Daoy (cell line): Measurements from ENCODE around the gene STX8. TPM values are rescaled to one million over a fixed set of nuclear protein-coding genes. Genes with fewer than 3 reads are reported as not detected.
"Not testable (repeated sequence)": the region's sequence is repeated elsewhere in the genome, so short reads cannot be mapped to it uniquely, and the experiment has no call there.

ENCODE experiments used
- DNase-seq: peaks from one replicate; pipeline ENCODE4 v3.0.0-alpha.2; 2015; ENCODE audit warnings: low read depth
- total RNA-seq: library from RNA; depleted of rRNA; stranded (reverse); fragments of >200 nt; shearing (Covaris generic); gene quantifications from 2 replicates; pipeline ENCODE4 v1.2.3, GENCODE V29; 2014

STX8 gene
- total RNA-seq, 1 experiment from 2014 or later: 76.9 TPM

GRCh38 chr17:9401434-9401833, 174.2 kb downstream of the STX8 start:
- DNase-seq: peak; percentile 20

- peak; percentile 86 for DNase-seq
Measured at GRCh38 chr17:9389111-9389527, 186.5 kb downstream of the STX8 start.

- DNase-seq: peak; percentile 82
Measured at GRCh38 chr17:9386401-9386800, 189.2 kb downstream of the STX8 start.

- DNase-seq: no peak
Measured at GRCh38 chr17:9383826-9384225, 191.8 kb downstream of the STX8 start.

- no peak for DNase-seq
Measured at GRCh38 chr17:9382626-9383025, 193.0 kb downstream of the STX8 start.

GRCh38 chr17:9381068-9381467, 194.6 kb downstream of the STX8 start:
- DNase-seq: no peak

- no peak for DNase-seq
Measured at GRCh38 chr17:9380361-9380760, 195.3 kb downstream of the STX8 start.

GRCh38 chr17:9376177-9376576, 199.4 kb downstream of the STX8 start:
- not testable (repeated sequence) for DNase-seq

- peak; percentile 81 for DNase-seq
Measured at GRCh38 chr17:9371019-9371418, 204.6 kb downstream of the STX8 start.

GRCh38 chr17:9370467-9370866, 205.2 kb downstream of the STX8 start:
- DNase-seq: no peak

- no peak for DNase-seq
Measured at GRCh38 chr17:9368631-9369030, 207.0 kb downstream of the STX8 start.

GRCh38 chr17:9367156-9367555, 208.5 kb downstream of the STX8 start:
- no peak for DNase-seq

GRCh38 chr17:9364837-9365430, 210.7 kb downstream of the STX8 start:
- DNase-seq: no peak

GRCh38 chr17:9363440-9364350, 211.9 kb downstream of the STX8 start:
- peak; percentile 33 for DNase-seq

GRCh38 chr17:9361188-9361955, 214.2 kb downstream of the STX8 start:
- DNase-seq: peak; percentile 15

- DNase-seq: no peak
Measured at GRCh38 chr17:9360677-9361081, 214.9 kb downstream of the STX8 start.

GRCh38 chr17:9356488-9356911, 219.1 kb downstream of the STX8 start:
- no peak for DNase-seq

- no peak for DNase-seq
Measured at GRCh38 chr17:9355846-9356245, 219.8 kb downstream of the STX8 start.

GRCh38 chr17:9355231-9355630, 220.4 kb downstream of the STX8 start:
- DNase-seq: not testable (repeated sequence)

GRCh38 chr17:9350080-9350479, 225.5 kb downstream of the STX8 start:
- peak; percentile 67 for DNase-seq

GRCh38 chr17:9346296-9346926, 229.2 kb downstream of the STX8 start:
- DNase-seq: peak; percentile 7

GRCh38 chr17:9343516-9343915, 232.1 kb downstream of the STX8 start:
- no peak for DNase-seq
